ENCODE measurements around the gene TUBB.

GRCh38 chr6:30691208-30691847, 28.8 kb upstream of the TUBB start:
- TF ChIP-seq, protein P1, sequence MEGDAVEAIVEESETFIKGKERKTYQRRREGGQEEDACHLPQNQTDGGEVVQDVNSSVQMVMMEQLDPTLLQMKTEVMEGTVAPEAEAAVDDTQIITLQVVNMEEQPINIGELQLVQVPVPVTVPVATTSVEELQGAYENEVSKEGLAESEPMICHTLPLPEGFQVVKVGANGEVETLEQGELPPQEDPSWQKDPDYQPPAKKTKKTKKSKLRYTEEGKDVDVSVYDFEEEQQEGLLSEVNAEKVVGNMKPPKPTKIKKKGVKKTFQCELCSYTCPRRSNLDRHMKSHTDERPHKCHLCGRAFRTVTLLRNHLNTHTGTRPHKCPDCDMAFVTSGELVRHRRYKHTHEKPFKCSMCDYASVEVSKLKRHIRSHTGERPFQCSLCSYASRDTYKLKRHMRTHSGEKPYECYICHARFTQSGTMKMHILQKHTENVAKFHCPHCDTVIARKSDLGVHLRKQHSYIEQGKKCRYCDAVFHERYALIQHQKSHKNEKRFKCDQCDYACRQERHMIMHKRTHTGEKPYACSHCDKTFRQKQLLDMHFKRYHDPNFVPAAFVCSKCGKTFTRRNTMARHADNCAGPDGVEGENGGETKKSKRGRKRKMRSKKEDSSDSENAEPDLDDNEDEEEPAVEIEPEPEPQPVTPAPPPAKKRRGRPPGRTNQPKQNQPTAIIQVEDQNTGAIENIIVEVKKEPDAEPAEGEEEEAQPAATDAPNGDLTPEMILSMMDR (IDR thresholded peaks at IDR 0.05; ENCODE audit: low read length): no peak
- TF ChIP-seq EZH2 (IDR thresholded peaks at IDR 0.05; ENCODE audit: borderline replicate concordance, low read length): no peak

Data from OCI-LY1 (cell line).